Superior temporal gyrus (tissue), 1 donor: Measurements from ENCODE around the gene AKAP10.
A peak's percentile ranks its signal among the peaks of the same experiment; 100 is the strongest.
"Not testable (repeated sequence)": the region's sequence is repeated elsewhere in the genome, so short reads cannot be mapped to it uniquely, and the experiment has no call there.

Source experiments
- DNase-seq: peaks from one replicate; pipeline ENCODE4 v3.0.0-alpha.2; 2016; ENCODE audit errors: extremely low spot score

The AKAP10 gene

DNA sequence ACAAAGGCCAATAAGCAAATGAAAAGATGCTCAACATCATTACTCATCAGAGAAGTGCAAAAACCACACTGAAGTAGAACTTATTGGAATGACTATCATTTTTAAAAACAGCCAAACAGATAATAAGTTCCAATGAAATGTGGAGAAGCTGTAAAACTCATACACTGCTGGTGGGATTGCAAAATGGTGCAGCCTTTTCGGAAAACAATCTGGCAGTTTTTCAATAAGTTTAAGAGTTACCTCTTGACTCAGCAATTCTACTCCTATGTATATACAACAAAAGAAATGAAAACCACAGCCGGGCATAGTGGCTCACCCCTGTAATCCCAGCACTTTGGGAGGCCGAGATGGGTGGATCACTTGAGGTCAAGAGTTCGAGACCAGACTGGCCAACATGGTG lies 49.3 kb downstream of the AKAP10 start:
- no peak for DNase-seq

DNA sequence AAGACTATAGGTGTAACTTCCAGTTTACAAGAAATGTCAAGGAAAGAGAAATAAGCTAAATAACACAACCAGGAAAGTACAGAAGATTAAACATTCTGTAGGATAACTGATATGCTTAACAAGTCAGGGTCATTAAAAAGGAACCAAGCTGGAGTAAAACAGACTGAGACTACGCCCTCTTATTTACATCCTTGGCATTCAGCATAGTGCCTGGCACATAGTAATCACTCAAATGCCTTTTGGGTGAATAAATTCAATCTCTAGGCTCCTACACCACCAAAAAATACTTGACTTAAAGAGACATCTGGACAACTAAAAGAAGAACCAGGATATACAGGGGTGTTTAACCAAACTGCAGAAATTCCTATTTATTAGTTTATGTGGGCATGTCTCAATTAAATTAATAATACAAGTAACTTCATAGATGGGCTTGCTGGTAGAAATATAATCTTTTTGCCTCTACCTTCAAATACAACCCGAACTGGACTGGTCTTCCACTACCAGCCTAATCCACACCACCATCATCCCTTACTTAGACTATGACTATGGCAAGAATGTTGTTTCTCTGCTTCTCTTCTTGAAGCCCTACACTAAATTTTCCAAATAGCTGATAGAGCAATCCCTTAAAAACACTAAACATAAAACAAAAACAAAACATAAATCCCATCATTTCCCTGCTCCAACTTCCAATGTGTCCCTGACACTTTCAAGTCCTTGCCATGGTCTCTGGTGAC lies 62.2 kb downstream of the AKAP10 start:
- DNase-seq: no peak

DNA sequence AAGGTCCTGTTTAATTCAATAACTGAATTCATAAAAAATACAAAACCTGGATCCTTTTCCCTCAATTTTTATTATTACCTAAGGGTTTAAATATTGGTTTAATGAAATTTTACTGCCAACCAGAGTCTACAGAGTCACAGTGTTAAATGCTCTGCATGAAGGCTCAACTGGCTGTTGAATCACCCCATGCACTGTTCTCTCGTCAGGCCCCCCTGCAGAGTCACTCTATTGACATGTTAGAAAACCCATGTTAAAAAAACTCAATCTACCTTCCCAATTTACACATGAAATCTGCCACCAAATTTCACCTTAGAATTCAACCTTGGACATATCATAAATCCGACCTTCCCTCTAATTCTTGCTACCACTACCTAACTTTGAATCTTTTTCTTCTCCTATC lies 66.6 kb downstream of the AKAP10 start:
- no peak for DNase-seq

DNA sequence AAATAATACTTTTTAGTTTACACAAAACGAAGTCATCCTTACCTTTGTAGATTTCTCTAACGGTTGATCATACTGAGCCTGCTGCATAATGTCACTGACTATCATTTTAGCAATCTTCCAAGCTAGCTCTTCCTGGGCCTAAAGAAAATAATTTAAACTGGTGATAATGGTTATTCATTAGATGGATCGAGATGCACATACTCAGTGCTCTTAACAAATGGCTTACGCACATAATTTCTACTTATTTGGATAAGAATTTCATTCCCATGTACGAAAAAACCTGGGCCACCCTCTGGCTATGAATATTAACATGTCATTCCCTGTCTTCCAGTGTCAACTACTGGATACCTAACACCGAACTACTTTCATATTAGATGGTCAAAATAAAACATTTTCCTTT lies 68.5 kb downstream of the AKAP10 start:
- DNase-seq: no peak

DNA sequence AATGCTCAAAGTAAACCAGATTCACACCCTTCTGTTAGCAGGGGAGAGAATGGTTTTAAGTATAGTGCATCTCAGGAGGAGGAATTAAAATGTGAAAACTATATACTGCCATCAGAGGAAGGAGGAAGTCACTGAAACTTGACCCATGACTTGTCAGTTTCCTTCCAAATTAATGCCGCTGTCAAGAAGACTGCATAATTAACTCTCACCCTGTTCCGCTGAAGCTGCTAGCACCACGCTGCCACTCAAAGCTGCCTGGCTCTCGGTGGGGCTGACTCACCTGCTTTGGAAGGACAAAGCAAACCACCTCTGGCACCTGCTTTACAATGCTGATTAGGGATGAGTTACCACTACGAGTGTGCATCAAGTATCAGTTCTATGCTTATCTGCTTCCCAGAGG lies 72.1 kb downstream of the AKAP10 start:
- DNase-seq: no peak

DNA sequence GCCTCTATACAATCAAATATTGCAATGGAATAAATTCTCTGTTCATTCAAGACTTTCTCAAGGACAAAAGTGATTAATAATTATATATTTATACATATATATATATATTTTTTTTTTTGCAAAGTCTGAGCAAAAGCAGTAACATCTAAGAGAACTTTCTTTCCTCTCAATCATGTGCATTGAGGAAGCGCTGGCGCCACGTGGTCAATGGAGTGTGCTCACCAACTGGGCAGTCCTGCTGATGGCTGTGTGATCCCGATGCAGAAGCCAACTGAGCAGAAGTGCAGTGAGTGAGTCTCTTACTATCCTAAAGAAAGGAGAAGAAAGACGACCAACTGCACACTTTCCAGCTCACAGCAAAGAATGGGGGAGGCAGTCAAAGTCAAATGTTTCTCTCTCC lies 72.7 kb downstream of the AKAP10 start:
- no peak for DNase-seq

DNA sequence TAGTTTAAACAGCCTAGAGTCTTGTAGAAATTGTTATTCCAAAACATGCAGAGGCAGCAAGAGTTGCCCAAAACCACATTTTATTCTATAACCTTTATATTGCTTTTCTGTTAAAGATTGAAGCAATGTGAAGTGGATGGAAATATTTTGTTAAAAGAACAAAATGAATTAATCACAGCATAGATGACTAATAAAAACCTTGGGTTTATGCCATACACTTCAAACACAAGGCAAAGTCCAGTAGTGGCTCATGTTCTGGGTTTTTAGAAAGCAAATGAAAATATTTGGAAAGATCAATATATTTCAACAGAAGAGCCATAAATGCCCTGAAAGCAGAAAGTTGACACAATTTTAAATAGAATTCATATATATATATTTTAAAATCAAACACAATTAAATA lies 73.2 kb downstream of the AKAP10 start:
- no peak for DNase-seq

DNA sequence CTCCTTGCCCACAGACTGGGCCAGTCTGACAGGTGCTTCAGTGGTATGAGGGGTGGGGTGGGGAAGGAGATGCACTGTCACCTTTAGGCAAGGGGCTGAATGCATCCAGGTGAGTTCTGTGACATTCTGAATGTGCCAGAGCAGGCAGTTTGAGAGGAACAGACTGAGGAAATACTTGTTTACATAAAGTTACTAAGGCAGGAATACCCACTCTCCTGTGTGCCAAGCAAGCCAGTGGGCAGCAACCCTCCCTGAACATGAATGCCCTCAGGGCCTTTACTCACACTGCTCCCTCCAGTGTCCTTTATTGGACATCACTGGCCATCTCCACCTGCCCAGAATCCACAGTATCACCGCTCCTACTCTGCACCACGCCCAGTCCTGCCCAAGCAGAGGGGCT lies 76.8 kb downstream of the AKAP10 start:
- DNase-seq: no peak

DNA sequence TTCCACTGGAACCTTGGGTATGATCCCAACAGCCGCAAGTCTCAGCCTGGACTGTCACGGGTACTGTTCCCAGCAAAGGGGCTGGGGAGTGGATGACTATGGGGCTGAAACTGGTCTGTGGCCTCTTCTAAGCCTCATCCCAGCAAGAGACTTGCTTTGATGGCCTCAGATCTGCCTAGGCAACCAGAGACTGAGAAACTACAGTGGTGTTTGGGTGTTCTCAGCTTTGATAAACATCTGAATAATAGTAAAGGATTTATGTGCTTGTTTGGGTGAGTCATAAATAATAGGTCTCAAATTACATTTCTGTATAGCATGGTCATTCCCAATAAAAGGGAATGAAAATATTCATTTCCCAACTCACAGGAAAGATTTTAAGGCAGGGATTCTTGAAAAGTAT lies 79.7 kb downstream of the AKAP10 start:
- no peak for DNase-seq

DNA sequence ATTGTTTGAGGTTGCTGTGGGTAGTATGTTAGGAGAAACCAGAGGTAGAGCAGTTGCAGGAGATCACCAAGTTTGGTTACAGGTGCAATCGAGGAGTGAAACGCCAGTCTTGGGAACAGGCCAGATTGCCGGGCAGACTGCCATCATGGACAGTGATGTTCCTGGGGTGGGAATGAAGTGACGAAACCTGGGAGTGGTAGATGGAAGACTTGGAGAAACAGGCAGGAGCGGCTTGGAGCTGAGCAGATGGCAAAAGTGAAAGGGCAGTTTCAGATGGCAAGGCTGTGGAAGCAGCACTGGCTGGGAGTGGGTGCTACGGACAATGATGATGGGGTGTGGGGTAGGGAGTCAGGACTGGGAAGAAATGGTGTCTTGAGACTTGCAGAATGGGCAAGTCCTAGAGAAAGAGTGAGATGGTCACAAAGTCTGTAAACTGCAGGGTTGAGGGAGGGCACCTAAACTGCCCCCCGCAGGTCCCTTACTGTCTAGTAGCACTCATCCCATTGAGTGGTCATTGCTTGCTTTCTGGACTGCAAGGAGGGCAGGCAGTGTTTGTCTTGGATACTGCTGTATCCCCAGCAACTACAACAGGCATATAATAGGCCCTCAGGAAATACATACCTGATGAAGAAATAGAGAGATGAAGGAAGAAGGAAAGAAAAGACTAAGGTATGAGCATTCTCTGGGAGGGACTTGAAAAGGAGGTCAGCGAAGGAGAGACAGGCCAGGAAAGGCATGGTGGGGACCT lies 80.4 kb downstream of the AKAP10 start:
- DNase-seq: no peak

DNA sequence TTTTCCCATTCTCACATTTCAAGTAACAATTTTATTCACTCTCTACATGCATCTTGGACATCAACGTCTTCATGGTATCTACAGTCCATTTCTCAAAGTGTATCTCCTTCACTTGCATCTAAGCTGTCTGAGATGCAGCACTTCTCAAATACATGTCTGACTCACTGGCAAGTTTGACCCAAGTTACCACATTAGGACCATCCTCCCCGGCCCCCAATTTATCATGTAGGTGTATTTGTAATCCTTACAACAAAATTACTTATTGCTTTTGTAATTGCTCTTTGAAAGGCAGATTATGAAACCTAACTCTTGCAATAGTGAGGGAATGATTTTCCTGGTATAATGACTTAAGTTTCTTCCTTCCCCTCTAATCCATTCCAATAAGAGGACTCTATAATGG lies 80.9 kb downstream of the AKAP10 start:
- no peak for DNase-seq

DNA sequence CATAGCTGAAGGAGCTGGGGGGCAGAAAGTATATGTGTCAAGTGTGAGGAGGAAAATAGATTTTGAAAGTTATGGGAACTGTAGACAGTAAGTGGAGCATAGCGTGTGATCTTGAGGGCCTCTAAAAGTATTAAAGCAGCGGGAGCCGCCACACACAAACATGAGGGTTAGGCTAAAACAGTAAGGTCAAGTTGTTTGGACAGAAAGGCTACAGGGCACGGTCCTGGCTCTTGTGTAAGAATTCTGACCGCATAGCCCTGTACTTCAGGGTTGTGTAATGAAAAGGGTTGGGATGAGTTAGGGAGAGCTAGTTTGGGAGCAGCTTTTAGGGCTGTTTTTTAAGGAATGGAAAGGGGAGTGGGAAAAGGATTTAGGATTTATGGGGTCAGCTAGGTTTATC lies 87.1 kb downstream of the AKAP10 start:
- DNase-seq: not testable (repeated sequence)

DNA sequence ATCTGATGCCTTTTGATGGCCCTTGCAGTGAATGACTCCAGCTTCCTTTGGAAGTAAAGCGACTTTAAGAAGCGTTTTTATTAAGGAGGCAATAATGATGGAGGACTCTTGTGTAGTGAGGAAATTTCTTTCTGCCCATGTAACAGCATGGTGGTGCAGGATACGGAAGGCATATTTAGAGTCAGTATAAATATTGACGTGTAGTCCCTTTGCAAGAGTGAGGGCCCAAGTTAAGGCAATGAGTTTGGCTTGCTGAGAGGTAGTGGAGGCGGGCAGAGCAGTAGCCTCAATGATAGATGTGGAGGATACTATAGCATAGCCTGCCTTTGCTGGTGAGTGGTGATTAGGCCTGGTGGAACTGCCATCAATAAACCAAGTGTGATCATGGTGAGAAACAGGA lies 87.6 kb downstream of the AKAP10 start:
- DNase-seq: not testable (repeated sequence)

DNA sequence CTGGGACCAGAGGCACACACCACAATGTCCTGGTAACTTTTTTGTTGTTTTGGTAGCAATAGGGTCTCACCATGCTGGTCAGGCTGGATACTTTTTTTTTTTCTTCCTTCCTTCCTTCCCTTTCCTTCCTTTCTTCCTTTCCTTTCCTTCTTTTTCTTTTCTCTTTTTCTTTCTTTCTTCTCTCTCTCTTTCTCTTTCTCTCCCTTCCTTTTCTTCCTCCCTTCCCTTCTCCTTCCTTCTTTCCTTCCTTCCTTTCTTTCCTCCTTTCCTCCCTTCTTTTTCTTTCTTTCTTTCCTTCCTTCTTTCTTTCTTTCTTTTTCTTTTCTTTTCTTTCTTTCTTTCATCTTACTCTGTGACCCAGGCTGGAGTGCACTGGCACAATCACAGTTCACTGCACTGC lies 91.5 kb downstream of the AKAP10 start:
- no peak for DNase-seq

DNA sequence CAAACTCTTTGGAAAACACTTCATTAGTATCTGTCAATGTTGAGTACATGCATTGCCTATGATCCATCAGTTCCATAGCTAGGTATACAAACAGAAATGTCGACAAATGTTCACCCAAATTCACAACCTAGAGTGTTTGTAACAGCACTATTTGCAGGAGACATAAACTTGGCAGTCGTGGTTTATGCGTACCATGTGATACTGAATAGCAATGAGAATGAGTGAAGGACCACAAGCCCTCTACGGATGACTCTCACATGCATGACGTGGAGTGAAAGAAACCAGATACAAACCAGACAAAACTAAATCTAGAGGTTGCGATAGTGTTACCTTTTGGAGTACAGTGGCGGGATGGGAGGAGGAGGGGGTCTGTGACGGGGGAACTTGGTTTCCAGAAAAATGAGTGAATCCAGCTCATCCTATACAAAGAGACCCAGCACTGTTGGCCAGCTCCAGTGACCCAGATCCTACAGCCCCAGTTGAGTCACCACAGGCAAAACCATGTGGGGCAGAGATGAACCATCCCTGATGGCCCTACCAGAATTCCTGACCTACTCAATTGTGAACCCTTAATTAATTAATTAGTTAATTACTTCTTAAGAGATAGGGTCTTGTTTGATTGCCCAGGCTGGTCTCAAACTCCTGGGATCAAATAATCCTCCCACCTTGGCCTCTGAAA lies 94.0 kb downstream of the AKAP10 start:
- DNase-seq: no peak

DNA sequence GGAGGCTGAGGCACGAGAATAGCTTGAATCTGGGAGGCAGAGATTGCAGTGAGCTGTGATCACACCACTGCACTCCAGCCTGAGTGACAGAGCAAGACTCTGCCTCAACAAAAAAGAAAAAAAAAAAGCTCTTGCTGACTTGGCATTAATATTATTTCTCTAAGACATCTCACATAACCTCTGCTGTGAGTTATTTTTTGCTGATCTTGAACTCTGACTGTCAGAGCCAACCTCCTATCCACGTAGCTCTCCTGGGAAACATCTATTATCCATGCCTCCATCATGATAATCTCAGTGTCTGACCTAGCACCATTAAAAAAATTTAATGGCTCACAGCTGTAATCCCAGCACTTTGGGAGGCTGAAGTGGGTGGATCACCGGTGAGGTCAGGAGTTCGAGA lies 97.2 kb downstream of the AKAP10 start:
- DNase-seq: no peak

DNA sequence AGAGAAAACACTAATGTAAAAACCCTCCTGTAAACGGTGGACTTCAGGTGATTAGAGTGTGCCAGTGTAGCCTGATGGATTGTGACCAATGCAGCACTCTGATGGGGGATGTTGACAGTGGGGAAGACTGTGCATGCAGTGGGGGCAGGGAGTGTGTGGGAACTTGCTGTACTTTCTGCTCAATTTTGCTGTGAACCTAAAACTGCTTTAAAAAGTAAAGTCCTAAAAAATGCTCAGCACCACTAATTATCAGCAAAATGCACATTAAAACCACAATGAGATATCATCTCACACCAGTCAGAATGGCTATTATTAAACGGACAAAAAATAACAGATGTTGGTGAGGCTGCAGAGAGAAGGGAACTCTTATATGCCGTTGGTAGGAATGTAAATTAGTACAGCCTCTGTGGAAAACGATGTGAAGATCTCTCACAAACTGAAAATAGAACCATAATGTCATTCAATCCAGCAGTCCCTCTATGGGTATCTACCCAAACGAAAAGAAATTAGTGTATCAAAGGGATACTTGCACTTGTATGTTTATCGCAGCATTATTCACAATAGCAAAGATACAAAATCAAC lies 100.2 kb downstream of the AKAP10 start:
- DNase-seq: no peak

DNA sequence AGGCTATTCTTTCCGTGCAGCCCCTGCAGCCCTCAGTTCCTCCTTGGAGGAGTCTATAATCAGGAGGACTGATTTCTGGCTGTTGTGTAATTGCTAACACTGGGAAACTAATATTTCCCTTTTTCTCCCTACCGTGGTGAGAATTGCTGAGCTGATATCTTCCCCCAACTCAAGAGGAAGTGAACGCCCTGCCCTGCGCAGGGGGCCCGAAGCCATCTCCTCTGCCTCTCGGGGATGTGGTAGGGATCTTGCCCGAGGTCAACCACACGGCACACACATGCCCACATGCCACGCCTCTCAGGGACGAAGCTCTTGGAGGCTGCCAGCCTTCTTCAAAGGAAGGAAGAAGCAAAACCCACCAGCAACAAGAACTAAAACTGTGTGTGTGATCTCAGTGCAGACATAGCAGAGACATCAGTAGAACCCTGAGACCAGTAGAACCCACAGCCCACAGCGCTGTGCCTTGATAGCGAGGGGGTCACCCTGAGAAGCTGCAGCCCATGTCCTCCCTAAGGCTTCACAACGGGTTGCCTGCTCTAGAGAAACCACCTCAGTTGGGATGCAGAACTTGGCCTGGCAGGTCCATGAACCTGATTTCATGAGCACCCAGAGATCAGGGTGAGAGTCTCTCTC lies 101.0 kb downstream of the AKAP10 start:
- peak; percentile 20 for DNase-seq

DNA sequence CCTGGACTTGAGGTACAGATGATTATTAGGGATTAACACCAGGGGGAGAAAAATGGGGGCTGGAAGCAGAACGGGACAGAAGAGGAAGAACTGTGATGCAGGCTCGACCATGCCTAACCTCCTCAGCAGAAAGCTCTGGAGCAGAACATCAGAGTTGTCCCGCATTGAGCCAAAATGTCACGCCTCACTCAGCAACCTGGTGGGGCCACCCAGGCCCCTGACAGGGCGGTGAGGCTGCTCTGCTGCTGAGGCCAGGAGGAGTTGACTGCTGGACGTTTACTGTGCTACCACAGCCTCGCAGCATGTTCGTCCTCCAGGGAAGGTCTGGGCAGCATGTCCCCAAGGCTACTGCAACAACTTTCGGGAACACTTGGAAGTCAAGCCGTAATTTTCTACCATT lies 103.4 kb downstream of the AKAP10 start:
- no peak for DNase-seq

DNA sequence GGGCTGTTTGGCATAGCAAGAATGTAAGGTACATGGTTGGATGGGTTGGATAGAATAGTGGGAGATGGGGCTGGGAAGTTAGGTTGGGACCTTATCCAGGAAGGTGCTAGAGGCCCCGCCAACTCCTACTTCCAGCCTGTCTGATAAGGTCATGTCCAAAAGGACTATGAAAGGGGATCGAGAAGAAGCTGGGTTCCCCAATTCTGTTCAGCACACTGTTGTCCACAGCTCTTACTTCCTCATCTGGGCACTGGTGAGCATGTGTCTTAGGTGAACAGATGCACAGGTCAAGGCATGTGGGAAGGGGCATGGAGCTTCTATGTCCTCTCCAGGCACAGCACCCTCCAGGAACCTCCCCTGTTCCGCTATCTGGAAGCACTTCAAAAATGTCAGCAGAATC lies 104.3 kb downstream of the AKAP10 start:
- no peak for DNase-seq

DNA sequence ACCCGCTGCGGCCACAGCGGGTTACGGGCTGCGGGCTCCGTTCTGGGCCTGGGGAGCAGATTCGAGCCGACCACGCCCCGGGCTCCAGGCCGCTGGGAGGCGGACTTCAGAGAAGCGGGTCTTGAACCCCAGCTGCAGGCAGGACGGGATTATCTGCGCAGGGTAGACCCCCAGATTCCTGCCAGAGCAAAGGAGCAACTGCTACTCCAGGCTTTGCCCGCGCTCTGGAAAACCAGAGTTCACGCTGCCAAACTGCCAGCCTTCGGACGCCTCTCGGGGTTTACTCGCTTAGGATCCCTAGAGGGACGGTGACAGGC lies 109.6 kb downstream of the AKAP10 start:
- DNase-seq: no peak

DNA sequence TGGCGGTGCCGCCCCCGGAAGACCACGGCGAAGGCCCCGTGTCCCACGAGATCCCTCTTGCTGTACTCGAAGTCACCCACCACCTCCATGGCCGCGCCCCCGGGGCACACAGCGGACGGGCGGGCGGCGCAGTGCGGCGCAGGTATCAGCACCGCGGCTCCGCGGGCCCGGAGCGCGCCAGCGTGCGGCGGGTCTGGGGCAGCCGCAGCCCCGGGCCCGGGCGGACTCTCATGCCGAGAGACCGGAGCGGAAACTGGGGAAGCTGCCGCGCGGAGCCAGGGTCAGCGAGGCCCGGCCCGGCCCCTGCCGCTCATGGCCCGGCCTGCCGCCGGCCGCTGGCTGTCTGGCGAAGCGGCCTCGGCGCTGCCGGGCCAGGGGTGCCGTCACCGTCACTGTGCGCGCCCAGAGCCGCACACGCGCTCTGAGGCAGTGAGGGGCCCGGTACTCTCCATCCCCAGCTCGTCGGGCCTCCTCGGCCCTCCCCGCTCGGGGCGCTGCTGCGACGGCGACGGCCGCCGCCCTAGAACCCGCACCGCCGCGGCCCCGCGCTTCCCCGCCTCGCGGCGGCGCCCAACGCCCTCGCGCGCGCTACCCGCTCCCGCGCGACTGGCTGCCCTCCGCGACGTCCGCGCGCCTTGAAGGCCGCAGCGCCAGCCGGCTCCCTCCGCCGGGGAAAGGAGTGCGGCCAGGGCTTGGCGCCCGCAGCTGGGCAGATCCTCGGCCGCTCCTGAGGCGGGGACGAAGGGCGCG lies 110.1 kb downstream of the AKAP10 start, which contains the start of gene ULK2:
Gene ULK2, minus strand, starts transcription at position 608 of the 750 bp plus-strand sequence. Its CDS starts 519 bp downstream, at position 89.
- peak; percentile 72 for DNase-seq
